ENCODE measurements around the gene IGLL1. TPM values are rescaled to one million over a fixed set of nuclear protein-coding genes. Genes with fewer than 3 reads are reported as not detected.

The IGLL1 gene
- polyA plus RNA-seq, 1 donor from 2014 or later: not detected

Small RNA genes within 50 kb of the gene (small RNA-seq; reads per million reads assigned to genes)
- 0 reads per million in 3 experiments for gene AP000346.3

Other genes starting within 250 kb of the IGLL1 start
- gene DRICH1, start 52.0 kb upstream of the IGLL1 start, polyA plus RNA-seq: 0.48 and 1.6 TPM in 2 replicates
- not detected in 2 replicates for gene RGL4, start 110.7 kb upstream of the IGLL1 start, polyA plus RNA-seq
- gene ZNF70, start 170.8 kb upstream of the IGLL1 start, polyA plus RNA-seq: 1.3 and 1.5 TPM in 2 replicates
- not detected in 2 replicates for gene VPREB3, start 174.1 kb upstream of the IGLL1 start, polyA plus RNA-seq
- gene C22orf15, start 182.7 kb upstream of the IGLL1 start, polyA plus RNA-seq: not detected in 2 replicates
- 3.8 TPM in 1 of 2 replicates, not detected in the other for gene CHCHD10, start 187.7 kb upstream of the IGLL1 start, polyA plus RNA-seq
- gene MMP11, start 192.6 kb upstream of the IGLL1 start, polyA plus RNA-seq: 9.3 and 12.2 TPM in 2 replicates
- gene SMARCB1, start 206.7 kb upstream of the IGLL1 start, polyA plus RNA-seq: 97.5 and 98.9 TPM in 2 replicates